ENCODE measurements around the gene GRB10.

Gene GRB10

GRCh38 chr7:50598460-50599343, 184.0 kb downstream of the GRB10 start:
- H3K36me3 ChIP-seq (ENCODE audit: insufficient read depth, low read length) = peaks cover 14% of the 10 kb centered on the region
- no peaks in the 10 kb centered on the region for H3K4me1 ChIP-seq (ENCODE audit: insufficient read depth, low read length)
- no peaks in the 10 kb centered on the region for H3K9me3 ChIP-seq (ENCODE audit: control insufficient read depth, insufficient read depth, low read length)
- no peak overlapping the region for H3K9ac ChIP-seq (ENCODE audit: low read depth, low read length)

GRCh38 chr7:50596484-50596883, 186.2 kb downstream of the GRB10 start:
- Histone ChIP-seq H3K9ac (ENCODE audit: low read depth, low read length) (no peak overlapping the region), H3K9me3 (ENCODE audit: control insufficient read depth, insufficient read depth, low read length) (no peaks in the 10 kb centered on the region), H3K36me3 (ENCODE audit: insufficient read depth, low read length) (peaks cover 8% of the 10 kb centered on the region), H3K4me1 (ENCODE audit: insufficient read depth, low read length) (no peaks in the 10 kb centered on the region)

- H3K4me1 ChIP-seq (ENCODE audit: insufficient read depth, low read length) = no peaks in the 10 kb centered on the region
- peaks cover 8% of the 10 kb centered on the region for H3K36me3 ChIP-seq (ENCODE audit: insufficient read depth, low read length)
- no peaks in the 10 kb centered on the region for H3K9me3 ChIP-seq (ENCODE audit: control insufficient read depth, insufficient read depth, low read length)
- H3K9ac ChIP-seq (ENCODE audit: low read depth, low read length) = no peak overlapping the region
Observed at GRCh38 chr7:50595491-50596102, 187.1 kb downstream of the GRB10 start.

- peaks cover 8% of the 10 kb centered on the region for H3K36me3 ChIP-seq (ENCODE audit: insufficient read depth, low read length)
- no peaks in the 10 kb centered on the region for H3K4me1 ChIP-seq (ENCODE audit: insufficient read depth, low read length)
- no peak overlapping the region for H3K9ac ChIP-seq (ENCODE audit: low read depth, low read length)
- H3K9me3 ChIP-seq (ENCODE audit: control insufficient read depth, insufficient read depth, low read length) = no peaks in the 10 kb centered on the region
Observed at GRCh38 chr7:50594734-50595485, 187.8 kb downstream of the GRB10 start.

- H3K9ac ChIP-seq (ENCODE audit: low read depth, low read length) = no peak overlapping the region
- H3K4me1 ChIP-seq (ENCODE audit: insufficient read depth, low read length) = no peaks in the 10 kb centered on the region
- H3K36me3 ChIP-seq (ENCODE audit: insufficient read depth, low read length) = peaks cover 8% of the 10 kb centered on the region
- H3K9me3 ChIP-seq (ENCODE audit: control insufficient read depth, insufficient read depth, low read length) = no peaks in the 10 kb centered on the region
Observed at GRCh38 chr7:50594136-50594535, 188.6 kb downstream of the GRB10 start.

- Histone ChIP-seq H3K36me3 (ENCODE audit: insufficient read depth, low read length) (peaks cover 8% of the 10 kb centered on the region), H3K9ac (ENCODE audit: low read depth, low read length) (no peak overlapping the region), H3K9me3 (ENCODE audit: control insufficient read depth, insufficient read depth, low read length) (no peaks in the 10 kb centered on the region), H3K4me1 (ENCODE audit: insufficient read depth, low read length) (no peaks in the 10 kb centered on the region)
Observed at GRCh38 chr7:50592940-50593339, 189.8 kb downstream of the GRB10 start.

- Histone ChIP-seq H3K9me3 (ENCODE audit: control insufficient read depth, insufficient read depth, low read length) (no peaks in the 10 kb centered on the region), H3K4me1 (ENCODE audit: insufficient read depth, low read length) (no peaks in the 10 kb centered on the region), H3K9ac (ENCODE audit: low read depth, low read length) (no peak overlapping the region), H3K36me3 (ENCODE audit: insufficient read depth, low read length) (peaks cover 8% of the 10 kb centered on the region)
Observed at GRCh38 chr7:50591480-50592438, 190.9 kb downstream of the GRB10 start.

GRCh38 chr7:50591098-50591479, 191.6 kb downstream of the GRB10 start:
- H3K4me1 ChIP-seq (ENCODE audit: insufficient read depth, low read length) = no peaks in the 10 kb centered on the region
- H3K36me3 ChIP-seq (ENCODE audit: insufficient read depth, low read length) = peaks cover 6% of the 10 kb centered on the region; the same call in 1 of the 2 replicates
- no peak overlapping the region for H3K9ac ChIP-seq (ENCODE audit: low read depth, low read length)
- H3K9me3 ChIP-seq (ENCODE audit: control insufficient read depth, insufficient read depth, low read length) = no peaks in the 10 kb centered on the region

- H3K4me1 ChIP-seq (ENCODE audit: insufficient read depth, low read length) = no peaks in the 10 kb centered on the region
- H3K9me3 ChIP-seq (ENCODE audit: control insufficient read depth, insufficient read depth, low read length) = no peaks in the 10 kb centered on the region
- H3K9ac ChIP-seq (ENCODE audit: low read depth, low read length) = no peak overlapping the region
- H3K36me3 ChIP-seq (ENCODE audit: insufficient read depth, low read length) = peaks cover 6% of the 10 kb centered on the region; the same call in 1 of the 2 replicates
Observed at GRCh38 chr7:50590535-50590934, 192.2 kb downstream of the GRB10 start.

- no peaks in the 10 kb centered on the region for H3K9me3 ChIP-seq (ENCODE audit: control insufficient read depth, insufficient read depth, low read length)
- no peaks in the 10 kb centered on the region for H3K4me1 ChIP-seq (ENCODE audit: insufficient read depth, low read length)
- H3K36me3 ChIP-seq (ENCODE audit: insufficient read depth, low read length) = no peaks in the 10 kb centered on the region; the same call in 1 of the 2 replicates
- H3K9ac ChIP-seq (ENCODE audit: low read depth, low read length) = no peak overlapping the region
Observed at GRCh38 chr7:50589364-50589763, 193.3 kb downstream of the GRB10 start.

- Histone ChIP-seq H3K9ac (ENCODE audit: low read depth, low read length) (no peak overlapping the region), H3K36me3 (ENCODE audit: insufficient read depth, low read length) (no peaks in the 10 kb centered on the region; the same call in 1 of the 2 replicates), H3K9me3 (ENCODE audit: control insufficient read depth, insufficient read depth, low read length) (peaks cover 1% of the 10 kb centered on the region; the same call in 1 of the 2 replicates), H3K4me1 (ENCODE audit: insufficient read depth, low read length) (no peaks in the 10 kb centered on the region)
Observed at GRCh38 chr7:50588937-50589336, 193.8 kb downstream of the GRB10 start.

GRCh38 chr7:50587737-50588136, 195.0 kb downstream of the GRB10 start:
- Histone ChIP-seq H3K4me1 (ENCODE audit: insufficient read depth, low read length) (no peaks in the 10 kb centered on the region), H3K36me3 (ENCODE audit: insufficient read depth, low read length) (no peaks in the 10 kb centered on the region; the same call in 1 of the 2 replicates), H3K9me3 (ENCODE audit: control insufficient read depth, insufficient read depth, low read length) (peaks cover 2% of the 10 kb centered on the region; the same call in 1 of the 2 replicates), H3K9ac (ENCODE audit: low read depth, low read length) (no peak overlapping the region)

GRCh38 chr7:50584793-50585408, 197.8 kb downstream of the GRB10 start:
- Histone ChIP-seq H3K36me3 (ENCODE audit: insufficient read depth, low read length) (no peaks in the 10 kb centered on the region; the same call in 1 of the 2 replicates), H3K9me3 (ENCODE audit: control insufficient read depth, insufficient read depth, low read length) (peaks cover 2% of the 10 kb centered on the region), H3K4me1 (ENCODE audit: insufficient read depth, low read length) (no peaks in the 10 kb centered on the region), H3K9ac (ENCODE audit: low read depth, low read length) (no peak overlapping the region)

Data from ES-I3 (cell line).